ENCODE measurements around the gene IDH2. TPM values are rescaled to one million over a fixed set of nuclear protein-coding genes. Genes with fewer than 3 reads are reported as not detected.

IDH2 gene
- total RNA-seq, 1 donor from 2014 or later = 149 TPM

DNA sequence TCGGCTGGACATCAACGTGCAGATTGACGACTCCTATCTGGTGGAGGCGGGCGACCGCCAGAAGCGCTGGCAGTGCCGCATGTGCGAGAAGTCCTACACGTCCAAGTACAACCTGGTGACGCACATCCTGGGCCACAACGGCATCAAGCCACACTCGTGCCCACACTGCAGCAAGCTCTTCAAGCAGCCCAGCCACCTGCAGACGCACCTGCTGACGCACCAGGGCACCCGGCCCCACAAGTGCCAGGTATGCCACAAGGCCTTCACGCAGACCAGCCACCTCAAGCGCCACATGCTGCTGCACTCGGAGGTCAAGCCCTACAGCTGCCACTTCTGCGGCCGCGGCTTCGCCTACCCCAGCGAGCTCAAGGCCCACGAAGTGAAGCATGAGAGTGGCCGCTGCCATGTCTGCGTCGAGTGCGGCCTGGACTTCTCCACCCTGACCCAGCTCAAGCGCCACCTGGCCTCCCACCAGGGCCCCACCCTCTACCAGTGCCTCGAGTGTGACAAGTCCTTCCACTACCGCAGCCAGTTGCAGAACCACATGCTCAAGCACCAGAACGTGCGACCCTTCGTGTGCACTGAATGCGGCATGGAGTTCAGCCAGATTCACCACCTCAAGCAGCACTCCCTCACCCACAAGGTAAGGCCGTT, 34.2 kb downstream of the IDH2 start:
- no peak for DNase-seq
- no peak overlapping the region for H3K4me3 Mint-ChIP-seq (ENCODE audit: unreplicated experiment)
- TF ChIP-seq, protein P1, sequence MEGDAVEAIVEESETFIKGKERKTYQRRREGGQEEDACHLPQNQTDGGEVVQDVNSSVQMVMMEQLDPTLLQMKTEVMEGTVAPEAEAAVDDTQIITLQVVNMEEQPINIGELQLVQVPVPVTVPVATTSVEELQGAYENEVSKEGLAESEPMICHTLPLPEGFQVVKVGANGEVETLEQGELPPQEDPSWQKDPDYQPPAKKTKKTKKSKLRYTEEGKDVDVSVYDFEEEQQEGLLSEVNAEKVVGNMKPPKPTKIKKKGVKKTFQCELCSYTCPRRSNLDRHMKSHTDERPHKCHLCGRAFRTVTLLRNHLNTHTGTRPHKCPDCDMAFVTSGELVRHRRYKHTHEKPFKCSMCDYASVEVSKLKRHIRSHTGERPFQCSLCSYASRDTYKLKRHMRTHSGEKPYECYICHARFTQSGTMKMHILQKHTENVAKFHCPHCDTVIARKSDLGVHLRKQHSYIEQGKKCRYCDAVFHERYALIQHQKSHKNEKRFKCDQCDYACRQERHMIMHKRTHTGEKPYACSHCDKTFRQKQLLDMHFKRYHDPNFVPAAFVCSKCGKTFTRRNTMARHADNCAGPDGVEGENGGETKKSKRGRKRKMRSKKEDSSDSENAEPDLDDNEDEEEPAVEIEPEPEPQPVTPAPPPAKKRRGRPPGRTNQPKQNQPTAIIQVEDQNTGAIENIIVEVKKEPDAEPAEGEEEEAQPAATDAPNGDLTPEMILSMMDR (IDR thresholded peaks at IDR 0.05; ENCODE audit: partially characterized antibody, unreplicated experiment) = no peak
- peaks cover 3% of the 10 kb centered on the region for H3K9me3 Mint-ChIP-seq (ENCODE audit: unreplicated experiment)
- peaks cover 6% of the 10 kb centered on the region for H3K27me3 Mint-ChIP-seq (ENCODE audit: unreplicated experiment)
- H3K4me1 Mint-ChIP-seq (ENCODE audit: low read depth, unreplicated experiment) = peaks cover 2% of the 10 kb centered on the region
- no peak overlapping the region for H3K27ac Mint-ChIP-seq (ENCODE audit: unreplicated experiment)
- no peaks in the 10 kb centered on the region for H3K36me3 Mint-ChIP-seq (ENCODE audit: unreplicated experiment)

DNA sequence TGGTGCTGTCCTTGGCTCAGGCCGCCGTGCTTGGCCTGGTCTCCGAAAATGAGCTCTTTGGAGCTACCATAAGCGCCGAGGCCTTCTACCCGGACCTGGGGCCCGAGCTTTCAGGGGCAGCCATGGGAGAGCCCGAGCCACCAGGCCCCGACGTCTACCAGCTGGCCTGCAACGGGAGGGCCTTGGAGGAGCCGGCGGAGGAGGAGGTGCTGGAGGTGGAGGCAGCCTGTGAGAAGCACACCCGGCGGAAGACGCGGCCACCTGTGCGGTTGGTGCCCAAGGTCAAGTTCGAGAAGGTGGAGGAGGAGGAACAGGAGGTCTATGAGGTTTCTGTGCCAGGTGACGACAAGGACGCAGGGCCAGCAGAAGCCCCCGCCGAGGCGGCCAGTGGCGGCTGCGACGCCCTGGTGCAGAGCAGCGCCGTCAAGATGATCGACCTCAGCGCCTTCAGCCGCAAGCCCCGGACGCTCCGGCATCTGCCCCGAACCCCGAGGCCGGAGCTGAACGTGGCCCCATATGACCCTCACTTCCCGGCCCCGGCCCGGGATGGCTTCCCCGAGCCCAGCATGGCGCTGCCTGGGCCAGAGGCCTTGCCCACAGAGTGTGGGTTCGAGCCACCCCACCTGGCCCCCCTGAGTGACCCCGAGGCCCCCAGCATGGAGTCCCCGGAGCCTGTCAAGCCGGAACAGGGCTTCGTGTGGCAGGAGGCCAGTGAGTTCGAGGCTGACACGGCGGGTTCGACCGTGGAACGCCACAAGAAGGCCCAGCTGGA, 34.9 kb downstream of the IDH2 start:
- Mint-ChIP-seq H3K36me3 (ENCODE audit: unreplicated experiment) (no peaks in the 10 kb centered on the region), H3K9me3 (ENCODE audit: unreplicated experiment) (peaks cover 3% of the 10 kb centered on the region), H3K4me3 (ENCODE audit: unreplicated experiment) (no peak overlapping the region), H3K27me3 (ENCODE audit: unreplicated experiment) (peaks cover 6% of the 10 kb centered on the region), H3K4me1 (ENCODE audit: low read depth, unreplicated experiment) (peaks cover 6% of the 10 kb centered on the region), H3K27ac (ENCODE audit: unreplicated experiment) (no peak overlapping the region)
- DNase-seq = no peak
- TF ChIP-seq, protein P1 (IDR thresholded peaks at IDR 0.05; ENCODE audit: partially characterized antibody, unreplicated experiment) = no peak

DNA sequence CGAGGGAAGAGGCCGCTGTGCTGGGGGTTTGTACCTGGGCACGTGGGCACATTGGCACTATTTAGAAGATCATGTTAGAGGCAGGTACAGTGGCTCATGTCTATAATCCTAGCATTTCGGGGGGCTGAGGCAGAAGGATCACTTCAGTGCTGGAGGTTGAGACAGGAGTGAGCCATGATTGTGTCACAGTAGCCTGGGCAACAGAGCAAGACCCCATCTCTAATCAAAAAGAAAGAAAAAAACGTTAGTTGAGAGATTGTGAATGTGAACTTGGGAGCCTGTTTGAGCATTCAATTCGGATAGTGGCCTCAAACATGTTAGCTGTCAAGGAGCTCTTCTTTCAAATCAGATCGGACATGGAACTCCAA, 36.6 kb downstream of the IDH2 start:
- DNase-seq = no peak
- no peaks in the 10 kb centered on the region for H3K36me3 Mint-ChIP-seq (ENCODE audit: unreplicated experiment)
- peaks cover 6% of the 10 kb centered on the region for H3K9me3 Mint-ChIP-seq (ENCODE audit: unreplicated experiment)
- H3K27me3 Mint-ChIP-seq (ENCODE audit: unreplicated experiment) = peaks cover 6% of the 10 kb centered on the region
- TF ChIP-seq, protein P1 (IDR thresholded peaks at IDR 0.05; ENCODE audit: partially characterized antibody, unreplicated experiment) = no peak
- peaks cover 10% of the 10 kb centered on the region for H3K4me1 Mint-ChIP-seq (ENCODE audit: low read depth, unreplicated experiment)
- no peak overlapping the region for H3K4me3 Mint-ChIP-seq (ENCODE audit: unreplicated experiment)
- H3K27ac Mint-ChIP-seq (ENCODE audit: unreplicated experiment) = no peak overlapping the region

DNA sequence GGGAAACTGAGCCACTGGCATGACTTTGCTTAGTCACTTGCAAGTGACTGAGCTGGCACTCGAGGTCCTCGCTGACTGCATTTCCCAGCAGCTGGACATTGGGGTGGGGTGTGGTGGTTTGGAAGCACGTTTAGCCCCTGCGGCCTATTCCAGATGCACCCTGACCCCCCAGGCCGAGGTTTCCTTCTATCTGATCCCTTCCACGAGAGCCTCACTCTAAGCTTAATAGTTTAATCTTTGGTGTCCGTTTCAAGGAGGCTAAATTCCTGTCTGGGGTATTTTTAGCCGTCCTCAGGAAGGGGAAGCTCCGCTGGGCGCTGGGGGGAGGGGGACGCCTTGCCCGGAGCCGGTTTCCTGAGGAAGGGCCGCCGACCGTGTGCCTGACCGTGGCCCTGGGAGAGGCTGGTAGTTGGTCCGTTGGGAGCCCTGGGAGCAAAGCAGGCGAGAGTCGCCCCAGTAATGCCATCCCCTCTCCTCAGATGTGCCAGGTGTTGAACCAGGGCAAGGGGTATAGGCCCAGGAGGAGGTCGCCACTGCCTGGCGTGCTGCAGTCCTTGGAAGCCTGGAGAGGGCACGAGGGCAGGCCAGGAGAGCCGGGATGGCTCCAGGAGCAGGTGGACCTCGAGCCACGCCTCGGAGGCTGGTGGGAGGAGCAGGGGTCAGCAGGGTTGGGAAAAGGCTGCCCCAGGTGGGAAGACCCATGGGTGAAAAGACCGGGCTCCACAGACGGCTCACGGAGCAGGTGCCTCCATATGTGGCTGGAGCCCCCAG, 37.2 kb downstream of the IDH2 start:
- Mint-ChIP-seq H3K4me3 (ENCODE audit: unreplicated experiment) (no peak overlapping the region), H3K27ac (ENCODE audit: unreplicated experiment) (no peak overlapping the region), H3K36me3 (ENCODE audit: unreplicated experiment) (no peaks in the 10 kb centered on the region), H3K27me3 (ENCODE audit: unreplicated experiment) (peaks cover 6% of the 10 kb centered on the region), H3K9me3 (ENCODE audit: unreplicated experiment) (peaks cover 6% of the 10 kb centered on the region), H3K4me1 (ENCODE audit: low read depth, unreplicated experiment) (peaks cover 10% of the 10 kb centered on the region)
- DNase-seq = no peak
- TF ChIP-seq, protein P1 (IDR thresholded peaks at IDR 0.05; ENCODE audit: partially characterized antibody, unreplicated experiment) = no peak
